GM12873 (cell line): ENCODE data around the gene RTN3.

Source experiments
- TF ChIP-seq, protein P1 (sequence below): IDR thresholded peaks from 2 replicates; pipeline ENCODE4 v1.5.1; 2012; ENCODE audit warnings: low read depth, mild to moderate bottlenecking, moderate library complexity, low read length, control low read depth; ENCODE audit not compliant: insufficient read depth; ENCODE audit errors: missing control alignments

The RTN3 gene

DNA sequence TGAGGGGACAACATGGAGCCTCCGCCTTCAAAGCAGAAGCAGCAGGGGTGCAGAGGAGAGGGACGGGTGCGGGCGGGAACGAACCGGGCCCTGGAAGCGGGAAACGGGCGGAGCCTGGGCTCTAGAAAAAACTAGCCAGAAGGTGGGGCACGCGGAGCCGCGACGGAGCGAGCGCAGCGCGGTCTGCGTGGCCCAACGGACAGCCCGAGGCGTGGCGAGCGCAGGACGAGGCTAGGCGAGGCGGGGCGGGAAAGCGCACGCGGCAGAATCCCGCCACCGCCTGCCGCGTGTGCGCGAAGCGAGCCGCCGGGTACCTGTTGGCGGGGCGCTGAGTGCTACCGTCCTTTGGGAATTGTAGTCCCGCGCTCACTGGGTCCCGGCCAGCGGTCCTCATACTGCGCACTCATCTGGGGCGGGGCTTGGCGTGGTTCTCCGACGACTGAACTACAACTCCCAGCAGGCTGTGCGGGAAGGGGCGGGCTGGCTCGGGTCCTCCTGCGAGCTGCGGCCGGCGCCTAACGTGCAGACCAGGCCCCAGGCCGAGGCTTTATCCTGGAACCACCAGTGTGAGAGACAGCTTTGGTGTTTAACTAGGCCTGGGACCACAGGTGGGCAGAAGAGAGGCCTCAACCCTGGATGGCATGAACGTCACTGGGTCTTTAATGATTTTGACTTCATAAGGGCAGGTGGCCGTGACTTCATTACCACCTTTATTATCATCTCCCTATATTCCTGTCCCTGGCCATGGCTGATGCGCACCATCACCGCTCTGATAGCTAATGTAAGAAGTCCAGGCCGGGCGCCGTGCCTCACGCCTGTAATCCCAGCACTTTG lies 9.8 kb upstream of the RTN3 start, which contains the start of gene ATL3:
Gene ATL3 (minus strand): TSS at position 55 of the 834 bp plus-strand sequence. CDS start 41 bp downstream, at position 14.
- TF ChIP-seq, protein P1, sequence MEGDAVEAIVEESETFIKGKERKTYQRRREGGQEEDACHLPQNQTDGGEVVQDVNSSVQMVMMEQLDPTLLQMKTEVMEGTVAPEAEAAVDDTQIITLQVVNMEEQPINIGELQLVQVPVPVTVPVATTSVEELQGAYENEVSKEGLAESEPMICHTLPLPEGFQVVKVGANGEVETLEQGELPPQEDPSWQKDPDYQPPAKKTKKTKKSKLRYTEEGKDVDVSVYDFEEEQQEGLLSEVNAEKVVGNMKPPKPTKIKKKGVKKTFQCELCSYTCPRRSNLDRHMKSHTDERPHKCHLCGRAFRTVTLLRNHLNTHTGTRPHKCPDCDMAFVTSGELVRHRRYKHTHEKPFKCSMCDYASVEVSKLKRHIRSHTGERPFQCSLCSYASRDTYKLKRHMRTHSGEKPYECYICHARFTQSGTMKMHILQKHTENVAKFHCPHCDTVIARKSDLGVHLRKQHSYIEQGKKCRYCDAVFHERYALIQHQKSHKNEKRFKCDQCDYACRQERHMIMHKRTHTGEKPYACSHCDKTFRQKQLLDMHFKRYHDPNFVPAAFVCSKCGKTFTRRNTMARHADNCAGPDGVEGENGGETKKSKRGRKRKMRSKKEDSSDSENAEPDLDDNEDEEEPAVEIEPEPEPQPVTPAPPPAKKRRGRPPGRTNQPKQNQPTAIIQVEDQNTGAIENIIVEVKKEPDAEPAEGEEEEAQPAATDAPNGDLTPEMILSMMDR, result no peak

GRCh38 chr11:63672156-63672463 lies 9.2 kb upstream of the RTN3 start:
- TF ChIP-seq, protein P1, result no peak

DNA sequence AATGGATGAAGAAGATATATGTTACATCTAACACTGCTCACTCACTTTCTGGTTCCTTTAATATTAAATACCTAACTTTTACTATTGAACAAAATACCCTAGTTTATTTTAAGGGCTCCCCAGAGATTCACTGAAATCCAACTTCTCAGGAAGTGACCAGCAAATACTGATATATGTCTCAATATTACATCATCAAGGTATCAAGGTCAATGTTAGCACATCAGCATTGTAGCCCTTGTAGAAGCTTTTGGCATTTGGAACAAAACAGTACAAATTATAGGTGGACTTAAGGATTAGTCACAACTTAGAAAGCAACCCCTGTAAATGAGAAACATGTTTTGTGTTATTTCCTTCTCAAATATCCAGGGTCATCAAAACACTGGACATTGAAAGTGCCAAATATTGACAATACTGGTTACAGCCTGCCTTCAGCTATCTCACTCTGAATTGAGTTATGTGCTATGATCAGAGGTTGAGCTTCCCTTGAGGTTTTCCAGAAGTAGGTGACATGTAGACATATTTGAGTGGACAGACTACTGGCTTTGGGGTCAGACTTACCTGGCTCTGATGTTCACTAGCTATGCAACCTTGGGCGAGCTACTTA lies 8.3 kb upstream of the RTN3 start:
- TF ChIP-seq, protein P1, result no peak

- TF ChIP-seq, protein P1, result no peak
Observed at GRCh38 chr11:63673579-63673978, 7.7 kb upstream of the RTN3 start.

DNA sequence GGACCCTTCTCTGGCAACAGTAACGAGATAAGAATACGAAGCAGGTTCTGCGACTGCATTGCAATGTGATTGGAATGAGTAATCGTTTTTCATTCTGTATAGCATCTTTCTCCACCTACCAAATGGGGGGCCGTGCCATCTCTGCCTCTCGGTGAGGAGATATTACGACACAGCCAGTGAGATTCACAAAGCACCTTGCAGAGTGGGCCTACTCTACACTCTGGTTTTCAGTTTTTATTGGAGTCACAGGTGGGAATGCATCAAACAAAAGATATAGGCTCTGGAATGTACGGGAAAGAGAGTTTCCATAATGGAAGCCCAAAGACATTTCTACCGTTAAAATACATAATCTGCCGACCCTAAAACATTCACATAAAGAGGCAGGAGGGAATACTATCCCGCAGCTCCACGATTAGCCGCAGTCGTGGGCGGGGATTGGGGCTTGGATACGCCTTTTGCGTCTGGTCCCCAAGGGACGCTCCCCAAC lies 423 bp upstream of the RTN3 start:
- TF ChIP-seq, protein P1, result no peak

DNA sequence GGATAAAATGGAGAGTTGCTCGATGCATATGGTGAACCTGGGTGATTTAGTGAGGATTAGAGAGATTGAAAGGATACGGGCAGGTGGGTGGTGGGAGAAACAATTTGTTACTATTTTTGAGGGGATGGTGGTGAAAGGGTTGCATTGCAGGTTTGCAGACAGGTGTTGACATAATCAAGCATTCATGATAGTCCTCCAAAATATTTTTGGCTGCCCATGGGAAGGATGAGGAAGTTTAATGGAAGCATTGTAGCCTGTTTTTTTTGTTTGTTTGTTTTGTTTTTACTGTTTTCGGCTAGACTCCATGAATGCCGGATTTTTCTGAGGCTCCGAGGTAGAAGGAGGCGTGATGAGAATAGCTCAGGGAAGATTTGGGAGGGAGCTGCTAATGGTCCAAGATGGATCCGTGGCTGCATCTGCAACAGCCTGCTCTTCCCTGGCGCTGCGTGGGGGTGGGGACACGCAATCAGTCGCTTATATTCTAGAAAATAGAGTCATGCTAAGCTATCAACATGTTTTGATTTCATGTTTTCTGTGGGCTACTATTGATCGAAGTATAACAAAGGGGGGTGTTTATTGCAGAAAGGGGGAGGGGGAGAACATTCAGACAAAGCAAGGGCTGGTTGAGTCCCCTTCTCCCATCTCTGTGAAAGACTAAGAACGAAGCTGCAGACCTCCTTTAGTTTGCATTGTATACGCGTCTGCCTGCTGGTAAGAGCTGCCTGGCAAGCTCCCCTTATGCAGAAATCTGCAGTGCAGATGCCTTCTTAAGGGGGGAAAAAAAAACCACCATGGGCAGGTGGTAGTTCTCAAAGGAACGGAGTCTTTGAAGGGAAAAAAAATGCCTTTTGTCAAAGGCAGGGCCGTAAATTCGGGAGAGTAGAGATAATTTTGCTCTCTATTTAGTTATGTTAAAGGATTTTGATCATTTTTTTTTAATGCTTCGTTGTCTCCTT lies 1.0 kb downstream of the RTN3 start:
- TF ChIP-seq, protein P1, result peak; percentile 58
